Astrocyte (in vitro differentiated cells and primary cell): ENCODE results near the gene INHBB. TPM values are rescaled to one million over a fixed set of nuclear protein-coding genes. Genes with fewer than 3 reads are reported as not detected.

Experiments
- DNase-seq: peaks from one replicate; pipeline ENCODE4 v3.0.0-alpha.2; 2010; ENCODE audit warnings: low read depth
- FAIRE-seq: peaks from 2 replicates; lab custom pipeline; 2011; peaks lifted over from hg19 to GRCh38; lab: Jason Lieb, UNC
- H2AFZ ChIP-seq: 2 replicates; pipeline ENCODE4 v1.6.0; 2012; ENCODE audit warnings: low read depth, low read length, inconsistent platforms
- H3K27ac ChIP-seq: 2 replicates; pipeline ENCODE4 v1.5.1; 2011; ENCODE audit warnings: low read depth, low read length, inconsistent platforms
- H3K27me3 ChIP-seq: 2 replicates; pipeline ENCODE4 v1.6.0; 2011; ENCODE audit warnings: low read length, inconsistent platforms; ENCODE audit not compliant: insufficient read depth
- H3K36me3 ChIP-seq: 2 replicates; pipeline ENCODE4 v1.5.1; 2011; ENCODE audit warnings: low read length, inconsistent platforms; ENCODE audit not compliant: insufficient read depth
- H3K4me1 ChIP-seq: 2 replicates; pipeline ENCODE4 v1.5.1; 2011; ENCODE audit warnings: low read length, inconsistent platforms; ENCODE audit not compliant: insufficient read depth
- H3K4me2 ChIP-seq: 2 replicates; pipeline ENCODE4 v1.6.0; 2012; ENCODE audit warnings: low read length, inconsistent platforms
- H3K4me3 ChIP-seq: 2 replicates; pipeline ENCODE4 v1.5.1; 2011; ENCODE audit warnings: low read depth, mild to moderate bottlenecking, low read length, inconsistent platforms; ENCODE audit not compliant: insufficient read depth
- H3K79me2 ChIP-seq: 2 replicates; pipeline ENCODE4 v1.6.0; 2012; ENCODE audit warnings: mild to moderate bottlenecking, low read length, inconsistent platforms; ENCODE audit not compliant: insufficient read depth
- H3K9ac ChIP-seq: 2 replicates; pipeline ENCODE4 v1.6.0; 2012; ENCODE audit warnings: mild to moderate bottlenecking, low read length, inconsistent platforms
- H3K9me3 ChIP-seq: 2 replicates; pipeline ENCODE4 v1.5.1; 2012; ENCODE audit warnings: low read depth, mild to moderate bottlenecking, low read length, inconsistent platforms; ENCODE audit not compliant: insufficient read depth
- H4K20me1 ChIP-seq: 2 replicates; pipeline ENCODE4 v1.6.0; 2012; ENCODE audit warnings: low read length, inconsistent platforms; ENCODE audit not compliant: insufficient read depth
- H3K27ac Mint-ChIP-seq: one replicate; pipeline ENCODE4 v1.8.0; 2021; ENCODE audit warnings: mild to moderate bottlenecking, mixed read lengths; ENCODE audit not compliant: unreplicated experiment
- H3K27me3 Mint-ChIP-seq: one replicate; pipeline ENCODE4 v1.8.0; 2021; ENCODE audit warnings: low read depth, mixed read lengths; ENCODE audit not compliant: unreplicated experiment
- H3K36me3 Mint-ChIP-seq: one replicate; pipeline ENCODE4 v1.8.0; 2021; ENCODE audit warnings: low read depth, mixed read lengths; ENCODE audit not compliant: unreplicated experiment
- H3K4me1 Mint-ChIP-seq: one replicate; pipeline ENCODE4 v1.8.0; 2021; ENCODE audit warnings: low read depth, mixed read lengths; ENCODE audit not compliant: unreplicated experiment
- H3K4me3 Mint-ChIP-seq: one replicate; pipeline ENCODE4 v1.8.0; 2021; ENCODE audit warnings: mild to moderate bottlenecking, moderate library complexity, mixed read lengths; ENCODE audit not compliant: unreplicated experiment
- H3K9me3 Mint-ChIP-seq: one replicate; pipeline ENCODE4 v1.8.0; 2021; ENCODE audit warnings: mild to moderate bottlenecking, mixed read lengths; ENCODE audit not compliant: unreplicated experiment
- EZH2 ChIP-seq: IDR thresholded peaks from 2 replicates; pipeline ENCODE4 v1.6.1; 2012; ENCODE audit warnings: mild to moderate bottlenecking, low read length, inconsistent platforms; ENCODE audit not compliant: insufficient read depth
- total RNA-seq: library from RNA; stranded (reverse); gene quantifications from 2 replicates; pipeline ENCODE4 v1.2.1, GENCODE V29; 2021
- TF ChIP-seq, protein P1 (sequence below): IDR thresholded peaks from 2 replicates; pipeline ENCODE4 v1.5.1; 2011; ENCODE audit warnings: low read depth, mild to moderate bottlenecking, inconsistent platforms, low read length, moderate library complexity; ENCODE audit not compliant: insufficient read depth

INHBB gene
- total RNA-seq, 1 donor from 2014 or later = 7.1 TPM

DNA sequence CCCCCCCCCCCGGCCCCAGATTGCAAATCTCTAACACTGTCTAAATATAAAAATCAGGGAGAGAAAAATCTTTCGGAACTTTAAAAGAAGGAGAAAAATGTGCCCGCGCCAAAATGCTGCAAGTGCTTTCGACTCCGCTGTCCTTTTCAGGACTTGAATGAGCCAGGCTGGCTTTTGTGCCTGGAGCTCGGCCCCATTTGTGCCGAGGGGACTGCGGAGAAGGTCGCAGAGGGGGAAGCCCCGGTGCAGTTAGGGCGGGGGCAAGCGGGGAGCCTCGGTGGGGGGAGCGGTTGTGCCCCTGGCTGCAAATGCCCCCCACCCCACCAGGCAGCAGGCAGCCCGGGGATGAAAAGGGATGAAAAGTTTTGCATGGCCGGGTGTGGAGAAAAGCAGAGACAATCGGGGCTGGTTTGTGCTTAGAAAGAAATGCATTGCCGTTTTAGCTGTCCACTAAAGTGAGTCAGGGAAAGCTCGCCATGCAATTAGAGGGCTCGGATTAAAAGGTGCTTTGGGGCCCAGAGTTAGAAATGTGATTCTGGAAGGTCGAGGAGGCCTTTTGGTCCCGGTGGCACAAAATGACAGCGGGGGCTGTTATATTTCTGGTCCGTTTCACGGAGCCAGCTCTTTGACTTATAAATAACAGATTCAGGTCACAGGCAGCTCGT is 1.6 kb downstream of the INHBB start:
- peaks cover 66% of the 10 kb centered on the region for H3K27me3 ChIP-seq
- peaks cover 2% of the 10 kb centered on the region for H3K36me3 Mint-ChIP-seq
- H3K9me3 ChIP-seq = no peaks in the 10 kb centered on the region
- peaks cover 7% of the 10 kb centered on the region for H3K4me1 Mint-ChIP-seq
- TF ChIP-seq, protein P1, sequence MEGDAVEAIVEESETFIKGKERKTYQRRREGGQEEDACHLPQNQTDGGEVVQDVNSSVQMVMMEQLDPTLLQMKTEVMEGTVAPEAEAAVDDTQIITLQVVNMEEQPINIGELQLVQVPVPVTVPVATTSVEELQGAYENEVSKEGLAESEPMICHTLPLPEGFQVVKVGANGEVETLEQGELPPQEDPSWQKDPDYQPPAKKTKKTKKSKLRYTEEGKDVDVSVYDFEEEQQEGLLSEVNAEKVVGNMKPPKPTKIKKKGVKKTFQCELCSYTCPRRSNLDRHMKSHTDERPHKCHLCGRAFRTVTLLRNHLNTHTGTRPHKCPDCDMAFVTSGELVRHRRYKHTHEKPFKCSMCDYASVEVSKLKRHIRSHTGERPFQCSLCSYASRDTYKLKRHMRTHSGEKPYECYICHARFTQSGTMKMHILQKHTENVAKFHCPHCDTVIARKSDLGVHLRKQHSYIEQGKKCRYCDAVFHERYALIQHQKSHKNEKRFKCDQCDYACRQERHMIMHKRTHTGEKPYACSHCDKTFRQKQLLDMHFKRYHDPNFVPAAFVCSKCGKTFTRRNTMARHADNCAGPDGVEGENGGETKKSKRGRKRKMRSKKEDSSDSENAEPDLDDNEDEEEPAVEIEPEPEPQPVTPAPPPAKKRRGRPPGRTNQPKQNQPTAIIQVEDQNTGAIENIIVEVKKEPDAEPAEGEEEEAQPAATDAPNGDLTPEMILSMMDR = no peak
- no peak for TF ChIP-seq EZH2
- H3K27me3 Mint-ChIP-seq = peaks cover 55% of the 10 kb centered on the region
- H3K27ac Mint-ChIP-seq = peak overlapping the region; percentile 58
- FAIRE-seq (no peak), DNase-seq (no peak)
- no peaks in the 10 kb centered on the region for H3K36me3 ChIP-seq
- H3K4me3 ChIP-seq = no peak overlapping the region
- no peaks in the 10 kb centered on the region for H3K9me3 Mint-ChIP-seq
- H3K79me2 ChIP-seq = no peaks in the 10 kb centered on the region
- H3K4me2 ChIP-seq = no peak overlapping the region
- H2AFZ ChIP-seq = no peak overlapping the region
- peak overlapping the region; percentile 91 for H3K4me3 Mint-ChIP-seq
- no peak overlapping the region for H3K27ac ChIP-seq
- peaks cover 7% of the 10 kb centered on the region for H3K4me1 ChIP-seq
- H3K9ac ChIP-seq = no peak overlapping the region
- peaks cover 16% of the 10 kb centered on the region for H4K20me1 ChIP-seq

DNA sequence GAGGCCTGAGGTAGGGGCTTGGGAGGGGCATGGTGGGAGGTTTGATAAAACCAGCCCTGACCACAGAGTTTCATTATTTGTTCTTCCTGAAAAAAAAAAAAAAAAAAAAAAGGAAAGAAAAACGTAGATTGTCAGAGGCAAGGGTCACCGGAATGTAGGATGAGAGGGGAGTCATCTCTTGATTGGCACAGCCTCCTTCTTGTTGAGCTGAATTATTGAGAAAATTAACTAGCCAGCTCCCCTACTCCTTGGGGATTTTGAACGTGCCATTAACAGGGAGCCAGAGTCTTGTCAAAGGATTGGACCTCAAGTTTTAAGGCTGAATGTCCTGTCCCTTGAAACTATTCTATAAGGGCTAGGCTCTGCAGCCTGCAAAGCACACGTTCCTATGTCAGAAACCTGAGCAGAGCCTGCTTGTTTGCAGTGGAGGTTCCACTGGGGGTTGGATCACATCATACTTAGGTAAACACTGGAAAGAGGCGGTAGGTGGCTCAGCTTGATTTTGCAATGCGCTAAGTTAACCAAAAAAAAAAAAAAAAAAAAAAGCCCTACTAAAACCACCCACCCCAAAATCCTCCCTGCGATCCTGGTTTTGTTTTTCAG is 2.3 kb downstream of the INHBB start:
- Histone ChIP-seq H3K79me2 (no peaks in the 10 kb centered on the region), H3K4me2 (no peak overlapping the region), H3K4me1 (peaks cover 4% of the 10 kb centered on the region), H2AFZ (no peak overlapping the region), H4K20me1 (peaks cover 16% of the 10 kb centered on the region), H3K9ac (no peak overlapping the region), H3K4me3 (no peak overlapping the region), H3K9me3 (no peaks in the 10 kb centered on the region), H3K27ac (no peak overlapping the region), H3K36me3 (no peaks in the 10 kb centered on the region), H3K27me3 (peaks cover 59% of the 10 kb centered on the region)
- TF ChIP-seq, protein P1 = no peak
- TF ChIP-seq EZH2 = no peak
- Mint-ChIP-seq H3K27me3 (peaks cover 51% of the 10 kb centered on the region), H3K4me1 (peaks cover 7% of the 10 kb centered on the region), H3K4me3 (peak overlapping the region; percentile 91), H3K36me3 (peaks cover 2% of the 10 kb centered on the region), H3K27ac (peak overlapping the region; percentile 58), H3K9me3 (no peaks in the 10 kb centered on the region)
- no peak for DNase-seq
- FAIRE-seq = no peak
